GM18499 (cell line): Measurements from ENCODE around the gene ANKRD39.
"Not testable (repeated sequence)": the region's sequence is repeated elsewhere in the genome, so short reads cannot be mapped to it uniquely, and the experiment has no call there.

Experiments
- ATAC-seq: cut with Tn5 transposase; IDR thresholded peaks from one replicate; pipeline ENCODE4 v1.9.1; 2021; ENCODE audit warnings: moderate number of reproducible peaks; ENCODE audit not compliant: insufficient read depth, unreplicated experiment

ANKRD39 gene

DNA sequence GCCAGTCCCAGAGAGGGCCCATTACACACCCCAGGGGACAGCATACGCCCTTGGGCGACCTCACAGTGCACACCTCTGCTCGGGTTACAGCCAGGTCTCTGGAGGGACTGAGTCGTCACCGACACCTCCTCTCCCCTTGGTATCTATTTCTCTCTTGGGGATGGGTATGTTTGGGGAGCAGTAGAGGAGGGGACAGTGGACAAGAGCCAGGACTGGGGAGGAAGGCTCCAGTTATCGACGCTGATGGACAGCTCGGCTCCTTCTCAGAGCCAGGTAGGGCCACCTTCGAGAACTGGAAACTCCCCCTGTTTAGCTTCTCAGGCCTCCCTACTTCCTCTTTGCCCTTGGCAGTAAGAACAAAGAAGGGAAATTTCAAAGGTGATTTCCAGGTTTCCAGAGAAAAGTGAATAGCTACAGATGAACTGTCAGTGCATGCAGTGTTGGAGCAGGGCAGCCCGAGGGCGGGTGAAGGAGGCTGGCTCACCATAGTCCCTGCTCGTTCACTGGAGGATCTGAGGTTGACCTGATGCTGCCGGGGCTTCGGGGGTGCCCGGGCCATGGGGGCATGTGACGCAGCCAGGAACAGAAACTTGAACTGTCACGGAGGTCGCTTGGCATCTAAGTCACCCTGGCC, 16.5 kb upstream of the ANKRD39 start:
- no peak for ATAC-seq

DNA sequence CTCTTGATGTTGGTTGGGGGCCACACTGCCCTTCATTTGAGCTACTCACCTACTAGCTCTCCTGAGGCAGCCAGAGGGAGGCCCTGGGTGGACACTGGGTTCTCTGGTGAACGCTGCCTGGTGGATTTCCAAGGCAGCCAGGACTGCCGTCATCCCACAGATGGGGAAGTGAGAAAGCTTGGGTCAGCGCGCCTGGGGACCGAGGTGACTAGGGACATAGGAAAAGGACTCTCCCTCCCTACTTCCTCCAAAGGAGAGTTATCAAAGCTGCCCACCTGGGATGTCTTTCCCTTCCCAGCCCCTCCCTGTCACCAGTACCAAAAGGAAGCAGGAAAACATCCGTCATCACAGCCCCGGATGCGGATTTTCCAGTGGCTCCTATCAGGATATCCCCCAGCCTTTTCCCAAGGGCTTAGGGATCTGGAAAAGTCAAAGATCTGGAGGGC, 15.9 kb upstream of the ANKRD39 start:
- ATAC-seq, result no peak

DNA sequence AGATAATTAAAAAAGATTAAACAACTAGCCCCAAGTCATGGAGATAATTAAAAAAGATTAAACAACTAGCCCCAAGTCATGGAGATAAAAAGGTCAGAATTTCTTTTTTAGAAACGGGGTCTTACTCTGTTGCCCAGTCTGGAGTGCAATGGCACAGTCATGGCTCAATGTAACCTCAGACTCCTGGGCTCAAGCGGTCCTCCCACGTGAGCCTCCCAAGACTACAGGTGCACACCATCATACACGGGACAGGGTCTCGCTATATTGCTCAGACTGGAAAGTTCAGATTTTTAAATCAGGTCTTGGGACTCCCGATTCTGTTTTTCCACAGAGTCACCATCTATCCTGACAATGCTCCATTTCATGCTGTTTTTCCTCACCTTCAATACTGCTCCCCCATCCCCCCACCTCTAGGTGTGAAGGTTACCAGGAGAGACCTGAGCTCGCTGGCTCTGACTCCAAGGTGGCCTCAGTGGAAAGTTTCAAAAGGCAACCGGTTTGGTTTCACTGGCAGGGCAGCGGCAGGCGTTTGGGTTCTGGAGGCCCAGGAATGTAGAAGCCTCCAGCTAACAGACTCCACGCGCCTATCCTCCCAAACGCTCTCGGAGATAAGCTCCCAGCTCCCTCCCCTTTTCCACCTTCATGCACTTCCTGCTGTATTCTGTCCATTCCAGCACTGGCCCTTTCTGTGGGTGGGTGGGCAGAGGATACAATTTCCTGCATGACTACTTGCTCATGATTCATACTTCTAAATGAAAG, 15.0 kb upstream of the ANKRD39 start:
- ATAC-seq, result no peak

DNA sequence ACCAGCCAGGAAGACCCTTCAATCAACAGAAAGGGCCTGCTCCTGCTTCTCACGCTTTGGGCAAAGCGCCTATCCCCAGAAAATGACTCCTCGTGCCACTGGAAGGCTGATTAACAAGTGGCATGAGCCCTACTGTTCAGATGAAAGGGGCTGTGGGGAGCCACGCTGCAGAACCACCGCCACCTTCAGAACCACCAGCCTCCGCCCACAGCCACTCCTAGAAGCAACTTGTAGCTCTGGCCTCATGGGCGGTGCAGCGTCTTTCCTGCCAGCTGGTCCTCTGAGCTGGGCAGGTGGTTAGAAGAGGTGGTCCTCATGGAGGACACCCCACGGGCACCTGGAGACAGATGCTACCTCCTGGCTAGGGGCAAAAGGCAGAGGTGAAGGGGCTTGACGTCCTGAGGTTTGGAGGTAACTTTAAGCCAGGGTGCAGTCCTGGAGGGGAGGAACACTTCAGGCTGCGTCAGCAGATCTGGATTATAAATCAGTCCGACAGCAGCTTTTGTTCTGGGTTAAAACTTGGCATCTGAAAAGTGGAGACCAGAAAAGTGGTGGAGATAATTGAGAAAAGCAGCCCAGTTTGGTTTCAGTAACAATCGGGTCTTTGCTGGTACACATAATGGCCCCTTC, 12.9 kb upstream of the ANKRD39 start:
- no peak for ATAC-seq

DNA sequence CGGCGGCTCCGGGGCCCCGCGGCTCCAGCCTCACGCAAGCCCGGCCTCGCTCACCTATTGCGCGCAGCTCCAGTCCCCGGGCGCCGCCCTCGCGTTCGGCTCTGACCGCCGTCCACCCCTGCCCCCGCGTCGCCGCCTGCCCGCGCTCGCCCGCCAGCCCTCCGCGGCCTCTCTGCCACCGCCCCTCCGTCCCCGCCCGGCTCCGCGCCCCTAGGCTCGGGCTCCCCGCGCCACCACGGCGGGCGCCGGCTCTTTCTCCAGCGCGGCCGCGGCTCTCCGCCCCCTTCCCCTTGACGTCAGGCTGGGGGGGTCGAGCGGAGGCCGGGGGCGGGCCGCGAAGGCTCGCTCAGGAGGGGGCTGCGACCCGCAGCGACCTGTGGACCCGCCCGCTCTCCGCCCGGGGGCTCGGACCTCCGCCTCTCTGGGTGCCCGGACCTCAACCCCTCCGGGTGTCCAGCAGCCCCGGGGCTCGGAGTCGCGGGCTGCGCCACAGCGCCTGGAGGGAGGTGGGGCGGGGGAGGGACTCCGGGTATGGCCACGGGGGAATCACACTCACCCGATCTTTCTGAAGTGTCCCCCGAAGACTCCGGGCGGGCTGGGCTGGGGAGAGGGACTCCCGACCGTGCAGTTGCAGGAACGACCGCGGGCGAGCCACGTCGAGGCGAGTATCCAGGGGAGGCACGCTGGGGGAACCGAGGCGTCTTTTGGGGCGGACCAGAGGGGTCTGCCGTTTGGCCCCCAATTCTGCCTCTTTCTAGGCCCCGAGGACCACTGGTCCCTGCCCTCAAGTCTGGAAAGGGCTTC, 12.2 kb upstream of the ANKRD39 start, which contains the start of gene SEMA4C:
TSS of gene SEMA4C (minus strand) at position 259 of the 804 bp plus-strand sequence. CDS start 2,194 bp downstream, outside the sequence.
- no peak for ATAC-seq

DNA sequence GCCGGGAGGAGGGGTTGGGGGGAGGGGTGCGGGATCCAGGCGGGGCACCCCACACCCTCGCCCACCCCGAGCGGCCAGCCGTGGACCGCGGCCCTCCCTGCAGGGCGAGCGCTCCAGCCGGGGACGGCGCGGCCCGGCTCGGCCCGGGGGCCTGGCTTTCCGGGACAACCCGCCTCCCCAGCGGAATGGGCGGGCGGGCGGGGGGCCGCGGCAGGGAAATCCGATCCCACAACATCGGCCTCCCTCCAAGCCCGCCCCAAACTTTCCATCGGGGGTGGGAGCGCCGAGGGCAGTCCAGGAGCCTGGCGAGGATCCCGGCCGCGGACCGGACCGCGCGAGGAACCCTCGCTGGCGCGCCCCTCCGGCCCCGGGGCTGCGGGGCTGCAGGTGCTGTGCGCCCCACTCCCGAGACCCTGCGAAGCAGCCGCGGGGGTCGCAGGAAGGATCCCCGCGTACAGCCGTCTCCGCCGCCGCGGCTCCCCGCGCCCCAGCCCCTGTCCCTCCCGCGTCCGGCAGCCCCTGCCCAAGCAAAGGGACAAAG, 11.5 kb upstream of the ANKRD39 start:
- ATAC-seq, result no peak

DNA sequence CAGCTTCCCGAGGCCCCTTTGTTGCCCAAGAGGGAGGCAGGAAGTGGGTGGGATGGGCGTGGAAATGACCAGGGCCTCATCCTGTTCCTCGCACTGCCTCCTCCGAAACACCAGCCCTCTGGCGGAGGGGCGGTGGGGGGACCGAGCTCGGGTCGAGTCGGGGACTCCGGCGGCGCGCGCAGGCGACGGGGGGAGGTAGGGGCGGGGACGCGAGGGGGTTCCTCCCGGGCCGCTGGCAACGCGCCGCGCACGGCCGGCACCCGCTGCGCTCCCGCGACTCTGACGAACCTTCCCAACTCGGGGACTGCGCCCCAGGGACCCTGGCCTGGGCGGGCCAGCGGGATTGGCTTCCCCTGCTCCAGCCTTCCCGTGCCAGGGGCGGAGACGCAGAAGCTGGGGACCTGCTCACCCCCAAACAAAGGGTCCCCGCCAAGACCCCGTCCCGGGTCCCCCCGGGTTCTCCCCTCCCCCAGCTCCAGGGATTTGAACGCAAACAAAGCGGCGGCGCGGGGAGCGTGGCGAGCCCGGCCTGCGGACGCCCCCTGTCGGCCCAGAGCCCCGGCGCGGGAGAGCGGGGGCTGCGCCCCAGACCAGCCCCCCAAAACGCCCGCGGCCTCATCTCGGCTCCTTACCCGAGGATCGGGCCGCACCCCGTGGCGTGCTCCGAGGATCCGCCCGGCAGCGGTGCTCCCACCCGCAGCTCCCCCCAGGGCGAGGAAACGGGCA, 10.9 kb upstream of the ANKRD39 start:
- ATAC-seq, result no peak

DNA sequence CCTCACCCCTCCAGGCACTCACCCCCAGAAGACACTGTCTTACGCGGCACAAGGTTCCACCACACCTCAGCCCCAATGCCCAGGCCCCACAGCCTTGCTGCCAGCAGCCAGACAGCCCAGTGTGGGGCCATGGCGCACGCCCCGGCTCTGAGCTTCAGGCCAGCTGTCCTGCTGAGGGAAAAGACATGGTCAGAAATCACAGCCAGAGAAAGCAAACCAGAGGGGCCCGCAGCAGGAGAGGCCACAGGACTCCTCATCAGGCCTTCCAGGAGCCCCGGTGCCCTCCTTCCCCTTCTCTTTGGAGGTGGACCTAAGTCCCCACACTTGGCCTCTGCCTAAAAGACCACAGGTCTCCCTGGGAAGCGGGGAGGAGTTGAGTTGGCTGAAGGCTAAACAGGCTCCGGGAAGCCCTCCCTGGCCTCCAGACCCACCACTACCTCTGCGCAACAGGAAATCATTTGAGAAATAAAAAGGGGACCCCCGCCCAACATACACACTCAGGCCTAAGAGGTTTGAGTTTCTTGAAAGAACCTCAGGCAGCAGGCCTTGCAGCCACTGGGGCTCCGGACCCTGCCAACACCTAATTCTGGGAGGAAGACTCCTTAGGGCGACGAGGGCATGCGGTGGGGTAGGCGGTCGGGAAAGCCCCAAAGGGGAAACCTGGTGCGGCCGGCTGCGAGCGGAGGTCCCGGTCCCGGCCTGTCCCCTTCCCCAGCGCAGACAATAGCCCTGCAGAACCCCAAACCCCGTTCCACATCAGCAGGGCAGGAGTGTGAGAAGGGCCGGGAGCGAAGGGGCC, 10.1 kb upstream of the ANKRD39 start:
- ATAC-seq, result no peak

DNA sequence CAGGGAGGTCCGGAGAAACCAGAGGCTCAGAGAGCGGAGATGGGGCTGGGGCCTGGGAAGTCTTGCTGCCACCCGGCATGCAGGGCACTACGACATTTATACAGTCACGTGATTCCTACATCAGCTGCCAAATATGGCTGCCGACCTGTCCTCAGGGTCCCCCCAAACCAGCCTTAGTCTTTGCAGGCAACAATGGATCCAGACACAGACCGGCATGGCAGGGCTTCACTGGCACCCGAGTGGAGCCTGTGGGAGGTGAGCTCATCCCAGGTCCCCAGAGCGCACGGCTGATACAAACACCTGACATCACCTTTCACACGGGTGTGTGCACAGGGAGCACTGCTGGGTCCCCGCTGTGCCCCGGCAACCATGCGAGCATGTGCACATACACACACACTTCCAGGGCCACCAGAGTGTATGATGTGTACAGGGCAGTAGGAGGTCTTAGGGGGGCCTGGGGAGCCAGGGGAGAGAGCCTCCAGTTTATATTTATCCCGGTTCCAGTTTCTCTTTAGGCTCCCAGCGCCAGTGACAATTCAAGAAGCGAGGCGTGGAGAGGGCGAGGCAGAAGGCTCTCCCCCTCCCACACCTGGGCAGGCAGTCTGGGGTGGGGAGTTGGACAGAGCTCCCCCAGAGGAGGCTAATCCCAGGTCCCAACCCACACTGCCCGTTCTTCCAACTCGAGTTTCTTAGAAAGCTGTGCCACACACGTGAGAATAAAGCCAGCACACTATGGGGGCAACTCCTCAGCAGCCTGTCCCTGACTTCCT, 9.4 kb upstream of the ANKRD39 start:
- no peak for ATAC-seq

DNA sequence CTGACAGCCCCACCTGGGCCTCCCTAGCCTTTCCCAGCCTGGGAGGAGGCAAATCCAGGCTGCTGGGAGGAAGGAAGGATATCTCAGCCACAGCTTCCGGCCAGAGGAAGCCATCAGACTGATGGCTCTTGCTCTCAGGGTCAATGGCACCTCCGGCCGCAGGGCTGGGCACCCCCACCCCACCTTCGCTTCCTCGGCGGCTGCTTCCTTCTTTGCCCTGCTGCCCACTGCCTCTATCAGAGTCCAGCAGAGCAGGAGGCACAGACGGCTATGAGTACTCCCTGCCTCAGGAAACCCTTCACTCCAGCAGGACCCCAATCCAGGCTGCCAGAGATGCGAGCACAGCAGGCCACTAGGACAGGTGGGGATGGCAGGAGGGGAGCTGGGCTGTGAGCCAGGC, 8.8 kb upstream of the ANKRD39 start:
- ATAC-seq, result no peak

DNA sequence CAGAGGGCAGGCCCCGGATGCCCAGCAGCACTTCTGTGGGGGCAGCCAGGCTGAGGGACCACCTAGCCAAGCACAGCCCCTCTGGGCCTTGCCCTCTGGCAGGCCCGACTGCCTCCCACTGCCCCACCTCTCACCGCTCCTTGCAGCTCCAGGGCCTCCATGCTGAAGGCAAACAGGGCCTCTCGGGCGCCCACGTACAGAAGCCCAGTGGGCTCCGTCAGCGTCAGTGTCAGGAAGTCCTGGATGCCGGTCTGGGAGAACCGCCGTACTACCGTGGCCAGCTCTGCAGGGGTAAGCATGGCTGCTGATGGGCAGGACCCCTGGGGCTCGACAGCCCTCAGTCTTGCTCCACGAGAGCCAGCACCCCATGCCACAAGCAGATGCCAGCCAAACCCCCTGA, 8.3 kb upstream of the ANKRD39 start:
- no peak for ATAC-seq

DNA sequence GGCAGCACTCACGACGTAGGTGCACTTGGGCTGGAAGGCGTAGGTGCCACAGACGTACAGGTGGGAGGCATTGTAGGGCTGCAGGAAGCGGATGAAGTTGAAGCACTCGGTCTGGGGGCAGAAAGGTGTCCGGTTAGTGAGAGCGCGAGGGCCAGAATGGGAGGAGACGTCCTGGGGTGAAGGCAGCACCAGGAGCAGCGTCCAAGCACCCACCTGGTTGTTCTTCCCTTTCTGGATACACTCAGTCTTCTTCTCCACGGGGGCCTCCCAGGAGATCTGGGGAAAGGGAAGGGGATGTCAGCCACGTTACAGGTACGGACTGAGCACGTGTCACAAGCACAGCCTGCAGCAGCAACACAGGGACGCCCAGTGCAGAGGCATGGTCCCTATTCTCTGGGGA, 7.8 kb upstream of the ANKRD39 start:
- ATAC-seq, result no peak

DNA sequence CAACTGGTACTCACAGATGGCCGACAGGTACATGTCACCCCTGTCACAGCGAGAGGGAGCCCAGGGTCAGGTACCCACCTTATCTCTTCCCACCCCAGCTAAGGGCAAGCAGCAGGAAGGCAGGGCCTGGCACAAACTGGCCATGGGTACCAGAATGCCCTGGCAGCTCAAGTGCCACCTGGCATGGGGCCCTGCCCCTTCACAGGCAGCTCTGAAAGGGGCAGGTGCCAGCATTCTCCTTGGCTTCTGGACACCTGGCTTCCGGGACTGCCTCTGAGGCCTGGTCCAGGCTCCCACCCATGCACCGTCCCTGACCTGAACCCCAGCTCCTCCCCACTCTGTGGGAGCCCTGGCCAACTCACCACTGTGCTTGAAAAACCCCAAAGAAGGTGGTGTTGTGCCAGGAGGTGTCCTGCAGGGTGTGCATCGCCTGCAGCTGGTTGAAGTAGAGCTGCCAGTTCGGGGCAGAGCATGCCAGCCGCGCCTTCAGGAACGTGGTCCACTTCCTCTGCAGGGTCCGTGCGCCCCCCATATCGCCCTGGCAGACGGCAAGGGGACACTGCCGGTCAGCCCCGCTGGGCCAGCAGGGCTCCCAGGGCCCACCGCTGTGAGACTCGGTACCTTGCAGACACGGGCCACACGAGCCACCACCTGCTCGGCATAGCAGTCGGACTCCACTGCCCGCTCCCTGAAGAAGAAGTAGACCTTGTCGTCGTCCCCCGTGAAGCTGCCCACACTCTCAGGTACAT, 6.7 kb upstream of the ANKRD39 start:
- no peak for ATAC-seq

DNA sequence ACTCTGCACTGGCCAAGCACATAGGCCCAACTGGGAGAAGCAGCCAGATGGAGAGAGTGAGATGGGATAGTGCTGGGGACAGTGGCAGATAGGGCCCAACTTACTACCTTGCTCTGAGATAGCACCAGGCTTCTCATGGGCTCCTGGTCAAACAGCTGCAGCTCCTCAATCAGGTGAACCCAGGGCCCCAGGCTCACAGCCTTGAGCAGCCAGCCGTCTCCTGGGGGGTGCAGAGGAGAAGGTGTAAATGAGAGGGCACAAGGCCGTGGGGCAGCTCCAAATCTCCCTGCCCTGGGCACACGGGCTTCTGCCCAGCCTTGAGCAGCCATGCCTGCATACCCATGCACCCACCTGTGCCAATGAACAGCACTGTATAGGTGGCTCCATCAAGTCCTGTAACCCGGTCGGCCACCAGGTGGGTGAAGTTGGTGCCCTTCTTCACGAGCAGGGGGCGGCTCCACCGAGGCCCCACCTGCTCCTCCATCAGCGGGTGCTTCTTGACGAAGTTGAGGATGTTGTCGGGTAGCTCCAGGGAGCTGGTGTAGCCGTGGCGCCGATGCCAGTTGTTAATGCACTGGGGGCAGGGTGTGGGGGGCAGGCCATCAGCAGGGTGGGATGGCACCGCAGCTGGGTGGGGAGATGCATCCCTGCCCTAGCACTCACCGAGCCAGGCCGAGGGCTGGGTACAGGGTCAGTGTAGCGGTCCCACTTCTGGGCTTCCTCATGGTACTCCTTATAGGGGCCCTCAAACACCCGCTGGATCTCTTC, 5.9 kb upstream of the ANKRD39 start:
- no peak for ATAC-seq

DNA sequence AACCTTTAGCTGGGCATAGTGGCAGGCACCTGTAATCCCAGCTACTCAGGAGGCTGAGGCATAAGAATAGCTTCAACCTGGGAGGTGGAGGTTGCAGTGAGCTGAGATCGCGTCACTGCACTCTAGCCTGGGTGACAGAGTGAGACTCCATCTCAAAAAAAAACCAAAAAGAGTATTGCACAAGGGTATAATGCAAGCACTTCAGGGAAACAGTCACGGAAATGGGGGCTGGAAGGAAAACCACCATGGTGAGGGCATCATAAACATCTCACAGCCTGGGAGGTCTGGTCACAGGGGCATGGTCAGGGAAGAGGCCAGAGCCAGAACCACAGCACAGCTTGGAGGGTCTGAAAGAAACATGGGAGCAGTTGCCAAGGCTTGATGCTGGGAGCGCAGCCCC, 5.2 kb upstream of the ANKRD39 start:
- ATAC-seq, result not testable (repeated sequence)

DNA sequence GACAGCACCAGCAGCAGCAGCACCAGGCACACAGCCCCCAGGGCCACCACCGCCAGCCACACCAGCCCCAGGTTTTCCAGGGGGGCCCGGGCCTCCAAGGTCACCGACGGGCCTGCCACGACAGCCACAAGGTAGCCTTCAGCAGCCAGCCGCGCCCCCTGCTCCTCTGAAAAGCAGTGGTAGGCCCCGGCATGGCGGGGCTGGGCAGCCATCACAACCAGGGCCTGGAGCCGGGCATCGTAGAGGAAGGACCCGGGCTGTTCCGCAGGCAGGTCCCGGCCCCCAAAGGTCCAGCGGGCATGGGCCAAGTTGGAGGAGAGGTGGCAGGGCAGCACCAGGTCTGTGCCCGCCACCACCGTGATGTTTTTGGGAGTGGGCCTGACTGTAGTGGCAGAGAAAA, 3.3 kb upstream of the ANKRD39 start:
- ATAC-seq, result no peak
